GM19452 (cell line): ENCODE data around the gene CHMP3.
"Not testable (repeated sequence)": the region's sequence is repeated elsewhere in the genome, so short reads cannot be mapped to it uniquely, and the experiment has no call there.

Experiments
- ATAC-seq: cut with Tn5 transposase; IDR thresholded peaks from one replicate; pipeline ENCODE4 v1.9.1; 2021; ENCODE audit not compliant: unreplicated experiment

CHMP3 gene

DNA sequence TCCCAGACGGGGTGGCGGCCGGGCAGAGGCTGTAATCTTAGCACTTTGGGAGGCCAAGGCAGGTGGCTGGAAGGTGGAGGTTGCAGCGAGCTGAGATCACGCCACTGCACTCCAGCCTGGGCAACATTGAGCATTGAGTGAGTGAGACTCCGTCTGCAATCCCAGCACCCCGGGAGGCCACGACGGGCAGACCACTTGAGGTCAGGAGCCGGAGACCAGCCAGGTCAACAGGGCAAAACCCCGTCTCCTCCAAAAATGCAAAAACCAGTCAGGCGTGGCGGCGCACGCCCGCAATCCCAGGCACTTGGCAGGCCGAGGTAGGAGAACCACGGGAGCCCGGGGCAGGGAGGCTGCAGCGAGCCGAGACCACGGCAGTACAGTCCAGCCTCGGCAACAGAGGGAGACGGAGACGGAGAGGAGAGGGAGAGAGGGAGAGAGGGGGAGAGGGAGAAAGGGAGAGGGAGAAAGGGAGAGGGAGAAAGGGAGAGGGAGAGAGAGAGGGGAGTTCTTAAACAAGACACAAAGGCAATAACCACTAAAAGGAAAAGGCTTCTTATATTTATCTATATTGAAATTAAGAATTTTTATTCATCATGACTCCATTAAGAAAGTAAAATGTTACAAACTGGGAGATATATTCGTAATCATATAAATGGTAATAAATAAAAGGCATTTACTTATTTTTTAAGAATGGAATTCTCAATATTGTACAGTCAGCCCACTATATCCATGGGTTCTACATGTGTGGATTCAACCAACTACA lies 13.1 kb downstream of the CHMP3 start:
- ATAC-seq, result not testable (repeated sequence)

DNA sequence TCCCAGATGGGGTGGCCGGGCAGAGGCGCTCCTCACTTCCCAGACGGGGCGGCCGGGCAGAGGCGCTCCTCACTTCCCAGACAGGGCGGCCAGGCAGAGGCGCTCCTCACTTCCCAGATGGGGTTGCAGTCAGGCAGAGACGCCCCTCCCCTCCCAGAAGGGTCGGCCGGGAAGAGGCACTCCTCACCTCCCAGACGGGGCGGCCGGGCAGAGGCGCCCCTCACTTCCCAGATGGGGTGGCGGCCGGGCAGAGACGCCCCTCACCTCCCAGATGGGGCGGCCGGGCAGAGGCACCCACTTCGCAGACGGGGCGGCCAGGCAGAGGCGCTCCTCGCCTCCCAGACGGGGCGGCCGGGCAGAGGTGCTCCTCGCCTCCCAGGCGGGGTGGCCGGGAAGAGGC lies 13.8 kb downstream of the CHMP3 start:
- ATAC-seq, result not testable (repeated sequence)

DNA sequence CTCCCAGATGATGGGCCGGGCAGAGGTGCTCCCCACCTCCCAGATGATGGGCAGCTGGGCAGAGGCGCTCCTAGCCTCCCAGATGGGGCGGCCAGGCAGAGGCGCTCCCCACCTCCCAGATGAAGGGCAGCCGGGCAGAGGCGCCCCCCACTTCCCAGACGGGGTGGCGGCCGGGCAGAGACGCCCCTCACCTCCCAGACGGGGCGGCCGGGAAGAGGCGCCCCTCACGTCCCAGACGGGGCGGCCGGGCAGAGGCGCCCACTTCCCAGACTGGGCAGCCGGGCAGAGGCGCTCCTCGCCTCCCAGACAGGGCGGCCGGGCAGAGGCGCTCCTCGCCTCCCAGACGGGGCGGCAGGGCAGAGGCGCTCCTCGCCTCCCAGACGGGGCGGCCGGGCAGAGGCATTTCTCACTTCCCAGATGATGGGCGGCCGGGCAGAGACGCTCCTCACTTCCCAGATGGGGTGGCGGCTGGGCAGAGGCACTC lies 14.3 kb downstream of the CHMP3 start:
- ATAC-seq, result not testable (repeated sequence)

DNA sequence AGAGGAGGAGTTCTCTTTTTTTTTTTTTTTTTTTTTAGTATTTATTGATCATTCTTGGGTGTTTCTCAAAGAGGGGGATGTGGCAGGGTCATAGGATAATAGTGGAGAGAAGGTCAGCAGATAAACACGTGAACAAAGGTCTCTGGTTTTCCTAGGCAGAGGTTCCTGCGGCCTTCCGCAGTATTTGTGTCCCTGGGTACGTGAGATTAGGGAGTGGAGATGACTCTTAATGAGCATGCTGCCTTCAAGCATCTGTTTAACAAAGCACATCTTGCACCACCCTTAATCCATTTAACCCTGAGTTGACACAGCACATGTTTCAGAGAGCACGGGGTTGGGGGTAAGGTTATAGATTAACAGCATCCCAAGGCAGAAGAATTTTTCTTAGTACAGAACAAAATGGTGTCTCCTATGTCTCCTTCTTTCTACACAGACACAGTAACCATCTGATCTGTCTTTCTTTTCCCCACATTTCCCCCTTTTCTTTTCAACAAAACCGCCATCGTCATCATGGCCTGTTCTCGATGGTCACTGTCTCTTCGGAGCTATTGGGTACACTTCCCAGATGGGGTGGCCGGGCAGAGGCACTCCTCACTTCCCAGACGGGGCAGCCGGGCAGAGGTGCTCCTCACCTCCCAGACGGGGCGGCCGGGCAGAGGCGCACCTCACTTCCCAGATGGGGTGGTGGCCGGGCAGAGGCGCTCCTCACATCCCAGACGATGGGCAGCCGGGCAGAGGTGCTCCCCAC lies 14.9 kb downstream of the CHMP3 start:
- not testable (repeated sequence) for ATAC-seq

DNA sequence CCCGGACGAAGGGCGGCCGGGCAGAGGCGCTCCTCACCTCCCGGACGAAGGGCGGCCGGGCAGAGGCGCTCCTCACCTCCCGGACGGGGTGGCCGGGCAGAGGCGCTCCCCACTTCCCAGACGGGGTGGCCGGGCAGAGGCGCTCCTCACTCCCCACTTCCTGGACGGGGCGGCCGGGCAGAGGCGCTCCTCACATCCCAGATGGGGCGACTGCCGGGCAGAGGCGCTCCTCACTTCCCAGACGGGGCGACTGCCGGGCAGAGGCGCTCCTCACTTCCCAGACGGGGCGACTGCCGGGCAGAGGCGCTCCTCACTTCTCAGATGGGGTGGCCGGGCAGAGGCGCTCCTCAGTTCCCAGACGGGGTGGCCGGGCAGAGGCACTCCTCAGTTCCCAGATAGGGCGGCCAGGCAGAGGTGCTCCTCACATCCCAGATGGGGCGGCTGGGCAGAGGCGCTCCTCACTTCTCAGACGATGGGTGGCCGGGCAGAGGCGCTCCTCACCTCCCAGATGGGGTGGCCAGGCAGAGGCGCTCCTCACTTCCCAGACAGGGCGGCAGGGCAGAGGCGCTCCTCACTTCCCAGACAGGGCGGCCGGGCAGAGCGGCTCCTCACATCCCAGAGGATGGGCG lies 17.8 kb downstream of the CHMP3 start:
- not testable (repeated sequence) for ATAC-seq

DNA sequence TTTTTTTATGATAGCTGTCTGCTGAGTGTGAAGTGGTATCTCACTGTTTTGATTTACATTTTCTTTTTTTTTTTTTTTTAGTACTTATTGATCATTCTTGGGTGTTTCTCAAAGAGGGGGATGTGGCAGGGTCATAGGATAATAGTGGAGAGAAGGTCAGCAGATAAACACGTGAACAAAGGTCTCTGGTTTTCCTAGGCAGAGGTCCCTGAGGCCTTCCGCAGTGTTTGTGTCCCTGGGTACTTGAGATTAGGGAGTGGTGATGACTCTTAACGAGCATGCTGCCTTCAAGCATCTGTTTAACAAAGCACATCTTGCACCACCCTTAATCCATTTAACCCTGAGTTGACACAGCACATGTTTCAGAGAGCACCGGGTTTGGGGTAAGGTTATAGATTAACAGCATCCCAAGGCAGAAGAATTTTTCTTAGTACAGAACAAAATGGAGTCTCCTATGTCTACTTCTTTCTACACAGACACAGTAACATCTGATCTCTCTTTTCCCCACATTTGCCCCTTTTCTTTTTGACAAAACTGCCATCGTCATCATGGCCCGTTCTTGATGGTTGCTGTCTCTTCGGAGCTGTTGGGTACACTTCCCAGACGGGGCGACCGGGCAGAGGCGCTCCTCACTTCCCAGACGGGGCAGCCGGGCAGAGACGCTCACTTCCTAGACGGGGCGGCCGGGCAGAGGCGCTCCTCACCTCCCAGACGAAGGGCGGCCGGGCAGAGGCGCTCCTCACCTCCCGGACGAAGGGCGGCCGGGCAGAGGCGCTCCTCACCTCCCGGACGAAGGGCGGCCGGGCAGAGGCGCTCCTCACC lies 18.8 kb downstream of the CHMP3 start:
- not testable (repeated sequence) for ATAC-seq

DNA sequence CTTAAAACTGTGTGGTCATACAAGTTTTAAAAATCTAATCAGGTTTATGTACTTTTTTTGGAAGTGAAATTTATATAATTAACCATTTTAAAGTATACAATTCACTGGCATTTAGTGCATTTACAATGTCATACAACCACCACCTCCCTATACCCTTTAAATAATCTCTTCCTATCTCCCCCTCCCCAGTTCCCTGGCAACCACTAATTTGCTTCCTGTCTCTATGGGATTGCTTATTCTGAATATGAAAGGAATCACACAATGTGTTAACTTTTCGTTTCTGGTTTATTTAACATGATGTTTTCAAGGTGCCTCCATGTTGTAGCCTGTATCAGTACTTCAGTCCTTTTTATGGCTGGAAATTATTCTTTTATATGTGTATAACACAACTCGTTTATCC lies 19.4 kb downstream of the CHMP3 start:
- ATAC-seq, result no peak

DNA sequence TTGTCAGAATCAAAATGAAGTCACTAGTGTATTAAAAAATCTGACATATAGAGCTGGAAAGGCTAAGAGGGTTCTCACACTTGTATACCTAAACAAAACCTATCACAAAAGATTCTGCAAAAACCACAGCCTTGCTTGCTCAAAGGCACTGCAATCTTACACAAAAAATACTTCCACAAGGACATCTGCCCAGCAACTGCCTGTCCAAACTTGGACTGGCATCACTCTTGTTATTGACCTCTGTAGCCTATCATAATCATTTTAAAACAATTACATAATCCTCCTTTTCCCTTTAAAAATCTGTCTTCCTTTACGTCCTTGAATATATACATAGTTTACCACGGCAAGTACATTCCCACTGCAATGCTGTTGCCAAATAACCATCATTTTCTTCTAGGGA lies 19.9 kb downstream of the CHMP3 start:
- ATAC-seq, result no peak

DNA sequence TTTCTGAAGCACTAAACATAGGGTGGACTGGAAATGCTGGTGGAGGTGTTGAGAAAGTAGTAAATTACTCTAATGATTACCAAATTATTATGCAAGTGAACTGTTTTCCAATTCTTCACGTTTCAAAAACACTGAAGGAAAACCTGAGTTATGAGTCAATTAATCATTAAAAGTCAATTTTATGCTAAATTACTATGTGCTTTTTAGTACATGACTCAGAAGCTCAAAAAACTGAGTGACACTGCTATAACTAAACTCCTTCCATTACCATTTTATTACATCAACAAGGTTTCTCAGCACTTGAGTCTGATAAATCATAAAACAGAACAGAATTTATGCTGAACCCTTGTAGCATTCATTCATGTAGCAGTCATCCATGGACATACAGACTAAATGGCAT lies 20.4 kb downstream of the CHMP3 start:
- ATAC-seq, result no peak

DNA sequence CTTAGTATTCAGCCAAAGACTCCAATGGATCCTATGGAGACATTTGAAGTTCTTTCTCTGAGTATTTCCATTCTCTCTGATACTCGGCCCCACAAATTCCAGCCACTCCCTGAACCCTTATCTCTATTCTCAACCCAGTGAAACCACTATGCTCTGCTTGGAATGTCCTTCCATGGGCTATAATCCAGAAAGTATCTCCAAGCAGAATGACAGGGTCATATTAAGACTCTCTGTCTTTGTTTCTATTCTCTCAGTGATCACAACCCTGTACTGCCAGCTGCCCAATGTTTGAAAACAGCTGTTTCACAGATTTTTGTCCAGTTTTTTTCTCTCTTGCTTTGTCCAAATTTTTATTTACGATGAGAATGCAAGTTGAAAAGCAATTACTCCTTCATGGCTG lies 21.9 kb downstream of the CHMP3 start:
- no peak for ATAC-seq

DNA sequence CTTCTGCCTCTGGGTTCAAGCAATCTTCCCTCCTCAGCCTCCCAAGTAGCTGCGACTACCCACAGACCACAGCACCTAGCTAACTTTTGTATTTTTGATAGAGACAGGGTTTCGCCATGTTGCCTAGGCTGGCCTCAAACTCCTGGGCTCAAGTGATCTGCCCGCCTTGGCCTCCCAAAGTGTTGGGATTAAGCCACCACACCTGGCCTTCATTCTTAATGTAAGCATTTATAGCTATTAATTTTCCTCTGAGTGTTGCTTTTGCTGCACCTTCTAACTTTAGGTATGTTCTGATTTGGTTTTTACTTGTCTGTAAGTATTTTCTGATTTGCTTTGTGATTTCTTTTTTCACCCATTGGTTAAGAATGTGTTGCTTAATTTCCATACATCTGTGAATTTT lies 29.7 kb downstream of the CHMP3 start:
- no peak for ATAC-seq

DNA sequence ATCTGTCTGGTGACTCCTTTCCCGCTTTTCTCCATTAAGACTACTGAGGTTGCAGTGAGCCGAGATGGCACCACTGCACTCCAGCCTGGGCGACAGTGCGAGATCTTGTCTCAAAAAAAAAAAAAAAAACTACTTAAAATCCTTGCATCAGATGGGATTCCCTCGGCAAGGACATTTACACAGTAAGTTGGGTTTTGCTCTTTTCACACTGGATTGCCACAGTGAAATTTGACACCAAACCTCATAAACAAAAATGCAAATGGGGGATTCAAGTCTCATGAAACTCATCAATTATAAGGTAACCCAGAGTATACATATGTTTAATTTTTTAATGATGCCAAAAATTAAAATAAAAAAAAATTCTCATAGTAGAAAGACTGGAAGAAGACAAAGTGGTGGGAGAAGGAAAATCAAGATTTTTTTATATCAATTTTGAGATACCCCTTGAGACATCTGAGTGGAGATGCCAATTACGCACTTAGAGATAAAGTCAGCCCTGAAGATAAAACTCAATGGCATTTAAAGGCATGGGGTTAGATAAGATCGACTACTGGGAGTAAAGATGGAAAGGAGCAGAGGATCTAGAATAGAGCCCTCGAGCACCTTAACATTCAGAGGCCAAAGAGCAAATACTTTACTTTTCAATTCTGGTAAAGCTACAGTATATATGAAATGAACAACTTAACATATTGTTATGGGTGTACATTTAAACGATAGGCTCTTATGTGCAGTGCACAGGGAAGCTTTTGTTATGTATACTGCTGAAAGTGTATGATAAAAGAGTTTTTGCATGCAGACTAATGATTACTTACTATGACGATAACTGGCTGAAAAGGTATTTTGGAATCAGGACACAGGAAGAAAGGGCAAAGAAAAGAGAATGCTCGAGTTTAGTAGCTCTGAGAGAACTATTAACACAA lies 37.6 kb downstream of the CHMP3 start:
- ATAC-seq, result no peak

DNA sequence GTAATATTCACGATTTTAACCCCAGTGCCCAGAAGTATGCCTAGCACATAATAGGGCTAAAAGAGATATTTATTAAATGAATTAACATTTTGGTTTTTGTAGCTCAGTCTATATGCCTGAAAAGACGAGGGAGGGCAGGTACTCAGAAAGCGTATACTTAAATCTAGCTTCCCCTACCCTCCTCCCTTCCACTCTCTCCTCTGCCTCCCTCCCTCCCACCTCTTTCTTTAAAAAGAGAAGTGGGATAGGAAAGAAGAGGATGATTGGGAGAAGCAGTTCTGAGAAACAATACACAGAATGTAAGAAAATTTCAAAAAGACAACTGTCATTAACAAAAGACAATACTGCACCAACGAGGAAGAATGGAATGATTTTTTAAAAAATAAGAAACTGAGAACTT lies 39.8 kb downstream of the CHMP3 start:
- ATAC-seq, result no peak

DNA sequence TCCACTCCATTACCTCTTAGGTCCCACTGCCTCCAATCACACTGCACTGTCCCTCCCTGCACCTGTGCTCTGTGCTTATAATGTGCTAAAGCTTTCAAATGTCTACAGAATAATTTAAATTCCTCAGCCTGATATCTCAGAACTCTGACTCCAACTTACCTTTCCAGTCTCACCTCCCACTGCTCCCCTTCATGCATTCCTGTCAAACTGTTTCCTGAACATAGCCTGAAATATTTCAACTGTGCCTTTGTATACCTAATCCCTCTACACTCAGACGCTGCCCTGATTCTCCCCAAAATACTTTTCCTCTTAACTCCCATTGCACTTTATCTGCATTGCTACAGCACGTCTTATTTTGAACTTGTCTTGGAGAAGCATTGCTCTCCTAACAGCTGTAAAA lies 40.5 kb downstream of the CHMP3 start:
- ATAC-seq, result no peak

DNA sequence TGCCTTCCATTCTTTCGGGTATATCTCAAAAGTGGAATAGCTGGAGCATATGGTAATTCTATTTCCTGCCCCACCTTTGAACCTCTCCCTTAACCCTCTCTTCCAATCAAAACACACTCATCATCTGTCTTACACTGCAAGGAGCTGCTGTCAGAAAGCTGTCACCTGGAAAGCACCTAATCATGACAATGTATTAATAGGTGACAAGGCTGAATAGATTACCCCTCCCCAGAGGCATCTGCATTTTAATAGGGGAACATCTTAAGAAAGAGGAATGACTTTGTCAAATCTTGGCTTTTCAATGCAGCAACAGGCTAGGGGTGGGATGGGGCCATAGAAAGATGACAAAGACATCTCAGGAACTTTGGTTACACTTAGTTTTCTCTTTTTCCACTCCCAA lies 41.3 kb downstream of the CHMP3 start:
- ATAC-seq, result no peak

DNA sequence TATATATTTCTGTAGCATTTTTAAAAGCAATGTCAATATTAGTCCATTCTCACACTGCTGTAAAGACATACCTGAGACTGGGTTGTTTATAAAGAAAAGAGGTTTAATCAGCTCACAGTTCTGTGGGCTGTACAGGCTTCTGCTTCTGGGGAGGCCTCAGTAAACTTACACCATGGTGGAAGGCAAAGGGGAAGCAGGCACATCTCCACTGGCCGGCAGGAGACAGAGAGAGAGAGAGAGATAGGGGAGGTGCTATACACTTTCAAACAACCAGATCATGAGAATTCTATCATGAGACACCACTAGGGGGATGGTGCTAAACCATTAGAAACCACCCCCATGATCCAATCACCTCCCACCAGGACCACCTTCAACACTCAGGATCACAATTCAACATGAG lies 43.1 kb downstream of the CHMP3 start:
- ATAC-seq, result no peak

DNA sequence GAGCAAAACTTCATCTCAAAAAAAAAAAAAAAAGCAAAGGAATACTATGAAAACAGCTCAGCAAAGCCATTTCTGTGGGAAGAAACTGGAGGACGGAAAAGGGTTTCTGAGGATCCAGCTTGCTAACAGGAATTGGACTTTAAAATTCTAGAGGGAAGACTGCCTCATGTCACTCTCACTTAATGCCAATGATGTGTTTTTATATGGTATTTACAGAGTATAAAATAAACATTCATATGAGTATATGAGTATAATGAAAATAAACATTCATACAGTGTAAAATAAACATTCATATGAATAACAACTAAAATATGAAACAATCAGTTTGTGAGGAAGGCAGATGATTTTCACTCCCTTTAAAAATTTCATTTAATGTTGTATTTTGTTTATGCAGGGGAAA lies 43.9 kb downstream of the CHMP3 start:
- ATAC-seq, result no peak

DNA sequence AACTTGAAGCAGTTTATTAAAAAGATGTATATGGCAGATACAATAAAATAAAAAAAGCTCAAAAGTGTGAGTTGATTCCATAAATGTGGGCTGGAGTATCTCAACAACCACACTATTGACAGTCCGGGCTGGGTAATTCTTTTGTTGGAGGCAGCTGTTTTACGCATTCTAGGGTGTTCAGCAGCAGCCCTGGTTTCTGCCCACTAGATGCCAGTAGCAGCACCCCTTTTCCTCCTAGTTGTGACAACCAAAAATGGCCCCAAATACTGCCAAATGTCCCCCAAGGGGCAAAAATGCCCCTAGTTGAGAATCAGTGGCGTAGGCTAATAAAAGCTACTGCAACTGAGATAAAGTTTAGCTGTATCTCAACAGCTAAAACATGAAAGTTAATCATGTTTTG lies 44.8 kb downstream of the CHMP3 start:
- ATAC-seq, result no peak

DNA sequence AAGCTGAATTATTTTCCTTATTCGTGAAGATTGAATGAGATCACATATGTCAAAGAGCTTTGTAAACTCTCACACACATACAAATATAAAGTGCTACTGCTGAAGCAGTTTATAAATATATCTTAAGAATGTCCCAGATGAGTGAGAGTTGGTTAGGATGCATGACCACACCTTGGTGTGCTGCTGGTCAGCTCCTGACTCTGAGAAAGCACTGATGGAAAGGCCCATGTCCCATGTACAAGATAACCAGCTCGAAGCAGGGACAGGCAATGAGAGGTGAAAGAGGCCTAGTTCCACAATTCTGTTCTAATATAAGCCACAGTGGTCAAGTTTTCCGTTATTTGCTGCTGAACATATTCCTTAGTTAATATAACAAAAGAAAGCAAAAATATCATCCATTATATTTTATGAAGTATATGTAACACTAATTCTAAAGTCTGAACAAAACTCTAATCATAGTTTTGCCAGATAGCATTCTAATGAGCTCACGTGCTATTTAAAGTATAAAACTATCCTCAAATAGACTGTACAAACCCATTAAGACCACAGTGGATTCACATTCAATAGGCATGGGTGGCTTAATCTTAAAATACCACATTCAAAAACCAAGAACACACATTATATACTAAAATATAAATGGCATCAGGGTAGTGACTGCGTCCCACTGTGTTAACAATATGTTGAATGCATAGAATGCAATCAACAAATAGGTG lies 49.1 kb downstream of the CHMP3 start:
- no peak for ATAC-seq
